Measurements from ENCODE around the gene LDLRAD4. TPM values are rescaled to one million over a fixed set of nuclear protein-coding genes. Genes with fewer than 3 reads are reported as not detected.

Gene LDLRAD4
- polyA plus RNA-seq, 1 of the 3 experiments (the other 2 are of a cell fraction) = 0.16 TPM

DNA sequence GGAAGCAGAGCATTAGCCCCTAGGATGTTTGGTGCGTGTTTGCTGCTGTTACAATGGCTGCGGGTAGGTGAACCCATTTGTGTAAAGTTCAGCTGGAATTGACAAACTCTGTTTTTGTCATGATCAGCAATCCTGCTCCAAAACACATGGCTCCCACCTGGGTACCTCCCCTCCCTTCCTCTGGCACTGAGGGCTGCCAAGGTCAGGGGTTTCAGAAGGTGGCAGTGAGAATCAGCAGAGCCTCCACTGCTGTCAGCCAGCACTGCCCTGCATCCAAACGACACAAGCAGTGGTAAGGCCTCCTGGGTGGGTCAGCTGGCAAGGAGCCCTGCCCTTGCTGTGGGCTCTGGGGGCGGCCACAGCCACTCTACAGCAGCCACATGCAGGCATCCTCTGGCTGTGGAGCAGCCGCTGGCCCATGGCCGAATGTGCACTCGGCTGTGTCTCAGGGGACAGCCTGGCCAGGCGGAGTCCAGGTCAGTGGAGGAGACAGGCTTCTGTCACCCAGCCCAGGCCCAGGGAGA lies 32.8 kb upstream of the LDLRAD4 start:
- Histone ChIP-seq H3K4me2 (no peak overlapping the region), H3K9me3 (no peaks in the 10 kb centered on the region), H2AFZ (ENCODE audit: low read depth) (no peak overlapping the region), H3K9ac (no peak overlapping the region), H4K20me1 (ENCODE audit: insufficient read depth) (no peaks in the 10 kb centered on the region), H3K9me2 (no peaks in the 10 kb centered on the region), H3K27me3 (ENCODE audit: insufficient read depth) (no peaks in the 10 kb centered on the region), H3K36me3 (replicated peaks in 1 of 2; ENCODE audit: control insufficient read depth in 1 of 2, insufficient read depth in 2 of 2, low read length in 1 of 2) (no peaks in the 10 kb centered on the region), H3K4me3 (ENCODE audit: low read depth in 2 of 2, low read length in 1 of 2) (no peak overlapping the region), H3K27ac (ENCODE audit: low read depth in 2 of 2, low read length in 1 of 2) (no peak overlapping the region; a peak in 1 of 4 replicates), H3K79me2 (ENCODE audit: insufficient read depth) (no peaks in the 10 kb centered on the region), H3F3A (replicated peaks; ENCODE audit: insufficient read depth) (no peaks in the 10 kb centered on the region), H3K4me1 (ENCODE audit: control insufficient read depth in 1 of 2, insufficient read depth in 2 of 2, low read depth in 1 of 2, low read length in 1 of 2) (peaks cover 0 to 21% of the 10 kb centered on the region in 2 experiments; a peak in 1 of 4 replicates)
- POLR2A ChIA-PET = no interaction called here
- no peak for TF ChIP-seq POLR2AphosphoS5 (IDR thresholded peaks at IDR 0.05; ENCODE audit: low read depth, low read length)
- TF ChIP-seq REST (IDR thresholded peaks at IDR 0.05; ENCODE audit: low read depth, low read length) = no peak
- TF ChIP-seq CTCF (IDR thresholded peaks at IDR 0.05) = no peak
- TF ChIP-seq RFX5 (IDR thresholded peaks at IDR 0.05; ENCODE audit: low read length) = no peak
- no peak for TF ChIP-seq EP300 (IDR thresholded peaks at IDR 0.05; ENCODE audit: borderline replicate concordance in 1 of 2, low read depth in 1 of 2, low read length in 1 of 2)
- no peak for TF ChIP-seq MAX (IDR thresholded peaks at IDR 0.05; ENCODE audit: low read depth)
- TF ChIP-seq, protein P1, sequence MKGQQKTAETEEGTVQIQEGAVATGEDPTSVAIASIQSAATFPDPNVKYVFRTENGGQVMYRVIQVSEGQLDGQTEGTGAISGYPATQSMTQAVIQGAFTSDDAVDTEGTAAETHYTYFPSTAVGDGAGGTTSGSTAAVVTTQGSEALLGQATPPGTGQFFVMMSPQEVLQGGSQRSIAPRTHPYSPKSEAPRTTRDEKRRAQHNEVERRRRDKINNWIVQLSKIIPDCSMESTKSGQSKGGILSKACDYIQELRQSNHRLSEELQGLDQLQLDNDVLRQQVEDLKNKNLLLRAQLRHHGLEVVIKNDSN (IDR thresholded peaks at IDR 0.05; ENCODE audit: borderline replicate concordance, low read depth) = no peak
- TF ChIP-seq TCF12 (IDR thresholded peaks at IDR 0.05) = no peak
- no peak for TF ChIP-seq JUND (IDR thresholded peaks at IDR 0.05)
- no peak for TF ChIP-seq FOSL2 (IDR thresholded peaks at IDR 0.05; ENCODE audit: borderline replicate concordance, low read depth)
- no peak for TF ChIP-seq RCOR1 (IDR thresholded peaks at IDR 0.05; ENCODE audit: low read length)
- no peak for TF ChIP-seq SIN3A (IDR thresholded peaks at IDR 0.05; ENCODE audit: borderline replicate concordance, low read depth, low read length)
- TF ChIP-seq SMC3 (IDR thresholded peaks at IDR 0.05; ENCODE audit: low read depth, low read length) = no peak
- TF ChIP-seq TEAD4 (IDR thresholded peaks at IDR 0.05; ENCODE audit: borderline replicate concordance, insufficient read depth) = no peak
- no peak for TF ChIP-seq USF2 (IDR thresholded peaks at IDR 0.05; ENCODE audit: borderline replicate concordance, low read depth, low read length)
- TF ChIP-seq GABPA (IDR thresholded peaks at IDR 0.05; ENCODE audit: low read depth) = no peak
- no peak for TF ChIP-seq FOXJ3 (CRISPR knock-in tag; IDR thresholded peaks at IDR 0.05)
- no peak for TF ChIP-seq FOXM1 (IDR thresholded peaks at IDR 0.05; ENCODE audit: low read depth)
- TF ChIP-seq ELF1 (IDR thresholded peaks at IDR 0.05) = no peak
- no peak for TF ChIP-seq EZH2phosphoT487 (IDR thresholded peaks at IDR 0.05; ENCODE audit: borderline replicate concordance, low read depth)
- DNase-seq = peak; percentile 45
- 60% methylated on average over 6 of the region's 8 CpGs for WGBS (ENCODE audit: low lambda C conversion rate)
- CTCF ChIA-PET = interaction anchor here (0.8 to 1.5 kb wide), 2 partner anchors 26 to 60 kb away, joined by 3 to 4 read pairs; no protein-coding TSS in a partner anchor

Measured in SK-N-SH (cell line).